Neuronal stem cell (in vitro differentiated cells): ENCODE measurements around the gene GPR17.

Experiments
- DNase-seq: peaks from one replicate; pipeline ENCODE4 v3.0.0-alpha.2; 2013; ENCODE audit warnings: low spot score
- H2AFZ ChIP-seq: one replicate; pipeline ENCODE4 v1.6.1; 2013; ENCODE audit warnings: mild to moderate bottlenecking, low read length, inconsistent platforms
- H2AK5ac ChIP-seq: 2 replicates; pipeline ENCODE4 v1.6.1; 2013; ENCODE audit warnings: low read depth, mild to moderate bottlenecking, inconsistent platforms, low read length, moderate library complexity, mixed read lengths
- H2BK120ac ChIP-seq: 2 replicates; pipeline ENCODE4 v1.6.1; 2013; ENCODE audit warnings: low read depth, mild to moderate bottlenecking, inconsistent platforms, low read length, moderate library complexity, mixed read lengths
- H2BK12ac ChIP-seq: one replicate; pipeline ENCODE4 v1.6.1; 2013; ENCODE audit warnings: low read length, inconsistent platforms
- H2BK15ac ChIP-seq: 2 replicates; pipeline ENCODE4 v1.6.1; 2013; ENCODE audit warnings: mild to moderate bottlenecking, low read length, inconsistent platforms, mixed read lengths
- H2BK5ac ChIP-seq: one replicate; pipeline ENCODE4 v1.6.1; 2013; ENCODE audit warnings: inconsistent platforms, mild to moderate bottlenecking, low read length, moderate library complexity
- H3K14ac ChIP-seq: one replicate; pipeline ENCODE4 v1.6.1; 2013; ENCODE audit warnings: low read length, inconsistent platforms
- H3K18ac ChIP-seq: 2 replicates; pipeline ENCODE4 v1.6.1; 2013; ENCODE audit warnings: low read length, inconsistent platforms
- H3K23ac ChIP-seq: 2 replicates; pipeline ENCODE4 v1.6.1; 2013; ENCODE audit warnings: low read depth, mild to moderate bottlenecking, mixed read lengths, low read length, inconsistent platforms; ENCODE audit not compliant: poor library complexity
- H3K27ac ChIP-seq: replicated peaks from 3 replicates; pipeline ENCODE4 v1.5.1; 2013; ENCODE audit warnings: low read length, inconsistent platforms
- H3K27me3 ChIP-seq, 3 experiments: 2 replicates each; pipeline ENCODE4 v1.6.1; 2013; ENCODE audit warnings: low read length in 3 of 3, mild to moderate bottlenecking in 2 of 3, inconsistent platforms in 1 of 3, low read depth in 1 of 3, mixed read lengths in 1 of 3, moderate library complexity in 1 of 3; ENCODE audit not compliant: control insufficient read depth in 3 of 3, insufficient read depth in 3 of 3
- H3K36me3 ChIP-seq, 2 donors: replicated peaks in 1 of 2; 2 replicates each; pipeline ENCODE4 v1.6.1; 2013; ENCODE audit warnings: low read length in 2 of 2; ENCODE audit not compliant: control insufficient read depth in 2 of 2, insufficient read depth in 2 of 2
- H3K4ac ChIP-seq: 2 replicates; pipeline ENCODE4 v1.6.1; 2013; ENCODE audit warnings: inconsistent platforms, mild to moderate bottlenecking, low read length, moderate library complexity
- H3K4me1 ChIP-seq, 2 donors: 1 replicate in 1 of 2; 2 replicates in 1 of 2; pipeline ENCODE4 v1.6.1; 2013; ENCODE audit warnings: low read length in 2 of 2, low read depth in 1 of 2; ENCODE audit not compliant: control insufficient read depth in 2 of 2, insufficient read depth in 1 of 2
- H3K4me2 ChIP-seq: one replicate; pipeline ENCODE4 v1.6.1; 2013; ENCODE audit warnings: mild to moderate bottlenecking, low read length, inconsistent platforms; ENCODE audit not compliant: insufficient read depth, poor library complexity, severe bottlenecking
- H3K4me3 ChIP-seq, 2 donors: 2 replicates each; pipeline ENCODE4 v1.5.1; 2013; ENCODE audit warnings: low read length in 2 of 2, mild to moderate bottlenecking in 2 of 2, inconsistent platforms in 1 of 2, moderate library complexity in 1 of 2
- H3K79me1 ChIP-seq: one replicate; pipeline ENCODE4 v1.6.1; 2013; ENCODE audit warnings: low read depth, mild to moderate bottlenecking, inconsistent platforms, low read length, moderate library complexity
- H3K9ac ChIP-seq: one replicate; pipeline ENCODE4 v1.6.1; 2013; ENCODE audit warnings: mild to moderate bottlenecking, low read depth, low read length, inconsistent platforms; ENCODE audit not compliant: poor library complexity
- H3K9me3 ChIP-seq, 2 donors: replicated peaks in 1 of 2; 2 replicates each; pipeline versions ENCODE3 to v1.6.1; 2013; ENCODE audit warnings: low read length in 2 of 2, mild to moderate bottlenecking in 2 of 2, inconsistent platforms in 1 of 2, low read depth in 1 of 2, mixed read lengths in 1 of 2, moderate library complexity in 1 of 2; ENCODE audit not compliant: control insufficient read depth in 2 of 2, insufficient read depth in 1 of 2
- H4K8ac ChIP-seq: one replicate; pipeline ENCODE4 v1.6.1; 2013; ENCODE audit warnings: low read depth, mild to moderate bottlenecking, inconsistent platforms, low read length, moderate library complexity
- H4K91ac ChIP-seq: one replicate; pipeline ENCODE4 v1.6.1; 2013; ENCODE audit warnings: low read length, low read depth, mild to moderate bottlenecking, inconsistent platforms; ENCODE audit not compliant: poor library complexity
- WGBS, 2 donors: extraction: QIAGEN DNeasy Blood & Tissue Kit; methylation state at CpG; one replicate each; pipeline ENCODE4 v1.1.7; 2013; ENCODE audit warnings: missing lambda C conversion rate in 2 of 2, mixed read lengths in 1 of 2; ENCODE audit not compliant: insufficient read length in 2 of 2, insufficient replicate concordance in 1 of 2; ENCODE audit errors: extremely low coverage in 2 of 2; 5-methylcytosine and 5-hydroxymethylcytosine counted together

Gene GPR17

GRCh38 chr2:127605691-127606263, 40.2 kb upstream of the GPR17 start:
- H3K27ac ChIP-seq = no peak overlapping the region
- no CpG with 5 or more reads among the region's 7 CpGs for WGBS, 2 donors
- H3K4me1 ChIP-seq = no peaks in the 10 kb centered on the region

DNA sequence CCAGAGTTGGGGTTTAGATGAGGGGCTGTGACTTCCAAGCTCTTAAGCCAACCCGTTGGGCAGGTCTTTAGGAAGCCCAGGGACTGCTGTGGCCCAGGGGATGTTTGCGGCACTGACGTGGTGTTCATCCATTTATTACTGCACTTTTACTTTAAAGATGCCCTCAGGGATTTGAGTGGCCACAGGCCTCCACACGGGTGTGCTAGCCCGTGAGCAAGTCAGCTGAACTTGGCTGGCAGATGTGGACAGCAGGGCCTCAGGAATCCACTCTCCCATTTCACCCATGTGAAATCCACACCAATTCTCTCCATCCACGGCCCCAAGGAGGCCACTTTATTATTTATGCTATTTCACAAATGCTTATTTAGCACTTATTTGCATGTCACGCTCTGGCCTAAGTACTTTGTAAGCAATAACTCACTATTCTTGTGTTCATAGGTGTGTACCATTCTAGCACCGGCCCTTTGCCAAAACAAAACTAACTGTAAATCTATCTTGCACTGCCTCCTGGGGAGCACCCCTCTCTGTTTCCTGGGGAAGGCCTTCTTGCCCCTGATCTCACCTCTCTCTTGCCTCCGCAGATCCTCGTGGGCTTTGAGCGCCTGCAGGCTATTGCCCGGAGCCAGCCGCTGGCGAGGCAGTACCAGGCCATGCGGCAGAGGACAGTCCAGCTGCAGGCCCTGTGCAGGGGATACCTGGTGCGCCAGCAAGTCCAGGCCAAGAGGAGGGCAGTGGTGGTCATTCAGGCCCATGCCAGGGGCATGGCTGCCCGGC, 39.1 kb upstream of the GPR17 start:
- Histone ChIP-seq H3K4me3 (no peak overlapping the region), H3K18ac (no peak overlapping the region), H4K8ac (no peak overlapping the region), H4K91ac (no peak overlapping the region), H2BK120ac (no peak overlapping the region), H2BK12ac (no peak overlapping the region), H3K23ac (no peak overlapping the region), H2AFZ (no peak overlapping the region), H3K4me1 (no peaks in the 10 kb centered on the region), H3K36me3 (no peaks in the 10 kb centered on the region), H3K4ac (no peak overlapping the region), H2BK15ac (no peak overlapping the region), H3K9ac (no peak overlapping the region), H3K9me3 (peaks cover 0 to 4% of the 10 kb centered on the region in 2 donors), H3K27me3 (peaks cover 0 to 7% (median 0%) of the 10 kb centered on the region in 3 experiments), H2BK5ac (no peak overlapping the region), H3K79me1 (no peaks in the 10 kb centered on the region), H3K14ac (no peak overlapping the region), H3K27ac (no peak overlapping the region), H3K4me2 (no peak overlapping the region), H2AK5ac (peak overlapping the region; percentile 39)
- no peak for DNase-seq
- no CpG with 5 or more reads among the region's 17 CpGs for WGBS, 2 donors

More at GRCh38 chr2:127605691-127606263, 40.2 kb upstream of the GPR17 start:
- H3K4me2 ChIP-seq = no peak overlapping the region
- no peak overlapping the region for H3K23ac ChIP-seq
- H2BK15ac ChIP-seq = no peak overlapping the region
- H3K9me3 ChIP-seq = peaks cover 0 to 4% of the 10 kb centered on the region in 2 donors
- no peak overlapping the region for H4K91ac ChIP-seq
- DNase-seq = no peak
- no peak overlapping the region for H3K4ac ChIP-seq
- no peak overlapping the region for H3K4me3 ChIP-seq
- H2BK12ac ChIP-seq = no peak overlapping the region
- H2AFZ ChIP-seq = no peak overlapping the region
- H3K14ac ChIP-seq = no peak overlapping the region
- H2AK5ac ChIP-seq = no peak overlapping the region
- H3K36me3 ChIP-seq = no peaks in the 10 kb centered on the region
- no peak overlapping the region for H4K8ac ChIP-seq
- H3K18ac ChIP-seq = no peak overlapping the region
- H3K9ac ChIP-seq = no peak overlapping the region
- peaks cover 0 to 7% (median 0%) of the 10 kb centered on the region in 3 experiments for H3K27me3 ChIP-seq
- no peak overlapping the region for H2BK120ac ChIP-seq
- H2BK5ac ChIP-seq = no peak overlapping the region
- H3K79me1 ChIP-seq = no peaks in the 10 kb centered on the region

DNA sequence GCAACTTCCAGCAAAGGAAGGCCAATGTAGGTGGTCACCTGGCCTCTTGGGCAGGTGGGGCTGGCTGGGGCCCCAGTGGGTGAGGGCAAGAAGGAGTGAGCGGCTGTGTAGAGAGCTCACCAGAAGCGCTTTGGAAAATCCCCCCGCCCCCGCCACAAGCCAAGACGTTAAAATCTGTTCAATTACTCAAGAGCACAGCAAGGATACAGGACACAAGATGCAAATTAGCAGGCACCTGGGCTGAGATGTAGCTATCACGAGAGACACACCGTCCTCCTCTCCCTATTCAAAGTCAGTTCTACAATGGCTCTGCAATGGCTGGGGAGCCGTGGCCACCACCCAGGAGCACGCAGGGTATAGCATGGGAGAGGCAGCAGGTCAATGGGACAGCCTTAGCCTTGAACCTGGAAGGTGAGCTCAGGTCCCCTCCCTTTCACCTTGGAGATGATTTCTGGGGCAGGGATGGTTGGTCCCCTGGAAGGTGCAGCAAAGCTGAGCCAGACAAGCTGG, 38.5 kb upstream of the GPR17 start:
- H4K8ac ChIP-seq = no peak overlapping the region
- H3K27me3 ChIP-seq = peaks cover 0 to 7% (median 0%) of the 10 kb centered on the region in 3 experiments

More for the DNA sequence above, 38.5 kb upstream of the GPR17 start:
- no peak overlapping the region for H2BK5ac ChIP-seq
- no peak overlapping the region for H3K4me3 ChIP-seq
- no peak overlapping the region for H3K4me2 ChIP-seq
- WGBS, 2 donors = no CpG with 5 or more reads among the region's 9 CpGs
- no peak overlapping the region for H3K18ac ChIP-seq
- peaks cover 0 to under 1% of the 10 kb centered on the region in 2 donors for H3K9me3 ChIP-seq
- H2AK5ac ChIP-seq = peak overlapping the region; percentile 39
- no peak overlapping the region for H3K27ac ChIP-seq
- H2BK120ac ChIP-seq = no peak overlapping the region
- DNase-seq = no peak
- H3K9ac ChIP-seq = no peak overlapping the region
- no peak overlapping the region for H3K4ac ChIP-seq
- H3K36me3 ChIP-seq = no peaks in the 10 kb centered on the region
- no peak overlapping the region for H2BK15ac ChIP-seq
- no peak overlapping the region for H4K91ac ChIP-seq
- H3K23ac ChIP-seq = no peak overlapping the region
- H2AFZ ChIP-seq = no peak overlapping the region
- no peaks in the 10 kb centered on the region for H3K4me1 ChIP-seq
- H2BK12ac ChIP-seq = no peak overlapping the region
- no peaks in the 10 kb centered on the region for H3K79me1 ChIP-seq
- H3K14ac ChIP-seq = no peak overlapping the region
